Ascending aorta (tissue), 2 donors: ENCODE results near the gene ABL1. TPM values are rescaled to one million over a fixed set of nuclear protein-coding genes. Genes with fewer than 3 reads are reported as not detected.

Experiments used
- DNase-seq, 2 donors: peaks; one replicate each; pipeline ENCODE4 v3.0.0-alpha.2; 2019; ENCODE audit warnings: low spot score in 2 of 2
- H3K27ac ChIP-seq, 2 donors: fragments of 200-600 bp; sonication (generic); one replicate each; pipeline ENCODE4 v1.5.1; 2016 to 2017; ENCODE audit warnings: mild to moderate bottlenecking in 1 of 2
- H3K27me3 ChIP-seq: fragments of 200-600 bp; sonication (generic); one replicate; pipeline ENCODE4 v1.5.1; 2017
- H3K36me3 ChIP-seq, 2 donors: fragments of 200-600 bp; sonication (generic); one replicate each; pipeline ENCODE4 v1.5.1; 2016
- H3K4me1 ChIP-seq, 2 donors: fragments of 200-600 bp; sonication (generic); one replicate each; pipeline ENCODE4 v1.5.1; 2016 to 2017; ENCODE audit warnings: mild to moderate bottlenecking in 1 of 2
- H3K4me3 ChIP-seq, 2 donors: fragments of 200-600 bp; sonication (generic); one replicate each; pipeline ENCODE4 v1.5.1; 2016 to 2017; ENCODE audit warnings: mild to moderate bottlenecking in 1 of 2
- H3K9me3 ChIP-seq, 2 donors: fragments of 200-600 bp; sonication (generic); one replicate each; pipeline ENCODE4 v1.5.1; 2016
- intact Hi-C: fragments of 100-400 bp; cut with DNase I; formaldehyde crosslinking; loops from one replicate; pipeline ENCODE4 v1.15.1; 2023
- total RNA-seq: library from RNA; depleted of rRNA; stranded (reverse); fragments of >200 nt; gene quantifications from one replicate; pipeline ENCODE4 v1.1.0, GENCODE V29; 2016
- TF ChIP-seq, protein P1 (sequence below), 3 experiments: fragments of 200-600 bp in 2 of 3; fragments of 450-650 bp in 1 of 3; sonication (generic) in 2 of 3; IDR thresholded peaks; one replicate each; pipeline ENCODE4 v1.5.1; 2016 to 2019; ENCODE audit warnings: antibody characterized with exemption in 3 of 3, mild to moderate bottlenecking in 1 of 3, moderate library complexity in 1 of 3

ABL1 gene
- total RNA-seq, 1 donor from 2014 or later = 99.1 TPM

DNA sequence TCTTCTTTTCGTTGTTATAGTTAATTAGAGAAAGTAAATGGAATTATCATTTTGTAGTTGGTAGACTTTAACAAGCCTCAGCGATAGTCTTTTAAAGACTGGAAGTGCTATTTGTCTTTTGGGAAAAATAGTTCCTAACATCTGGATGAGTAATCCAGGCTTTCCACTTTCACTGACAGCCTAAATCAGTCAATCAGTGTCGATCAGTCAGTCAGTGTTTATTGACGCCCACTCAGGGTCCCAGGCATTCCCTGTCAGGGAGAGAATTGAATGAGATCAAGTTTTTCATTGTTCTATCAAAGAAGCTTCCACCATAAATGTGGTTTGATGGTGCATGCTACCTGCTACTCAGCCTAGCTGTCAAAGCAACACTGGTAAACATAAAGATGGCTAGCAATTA lies 2.6 kb downstream of the ABL1 start:
- Histone ChIP-seq H3K27ac (peak overlapping the region; percentile 95 to 98), H3K4me3 (peak overlapping the region; percentile 77 to 96), H3K27me3 (no peaks in the 10 kb centered on the region), H3K36me3 (no peaks in the 10 kb centered on the region), H3K4me1 (peaks cover 17 to 56% of the 10 kb centered on the region in 2 donors), H3K9me3 (no peaks in the 10 kb centered on the region)
- TF ChIP-seq, protein P1, sequence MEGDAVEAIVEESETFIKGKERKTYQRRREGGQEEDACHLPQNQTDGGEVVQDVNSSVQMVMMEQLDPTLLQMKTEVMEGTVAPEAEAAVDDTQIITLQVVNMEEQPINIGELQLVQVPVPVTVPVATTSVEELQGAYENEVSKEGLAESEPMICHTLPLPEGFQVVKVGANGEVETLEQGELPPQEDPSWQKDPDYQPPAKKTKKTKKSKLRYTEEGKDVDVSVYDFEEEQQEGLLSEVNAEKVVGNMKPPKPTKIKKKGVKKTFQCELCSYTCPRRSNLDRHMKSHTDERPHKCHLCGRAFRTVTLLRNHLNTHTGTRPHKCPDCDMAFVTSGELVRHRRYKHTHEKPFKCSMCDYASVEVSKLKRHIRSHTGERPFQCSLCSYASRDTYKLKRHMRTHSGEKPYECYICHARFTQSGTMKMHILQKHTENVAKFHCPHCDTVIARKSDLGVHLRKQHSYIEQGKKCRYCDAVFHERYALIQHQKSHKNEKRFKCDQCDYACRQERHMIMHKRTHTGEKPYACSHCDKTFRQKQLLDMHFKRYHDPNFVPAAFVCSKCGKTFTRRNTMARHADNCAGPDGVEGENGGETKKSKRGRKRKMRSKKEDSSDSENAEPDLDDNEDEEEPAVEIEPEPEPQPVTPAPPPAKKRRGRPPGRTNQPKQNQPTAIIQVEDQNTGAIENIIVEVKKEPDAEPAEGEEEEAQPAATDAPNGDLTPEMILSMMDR (IDR thresholded peaks at IDR 0.05) = no peak
- intact Hi-C loops = no loop called here
- no peak for DNase-seq

DNA sequence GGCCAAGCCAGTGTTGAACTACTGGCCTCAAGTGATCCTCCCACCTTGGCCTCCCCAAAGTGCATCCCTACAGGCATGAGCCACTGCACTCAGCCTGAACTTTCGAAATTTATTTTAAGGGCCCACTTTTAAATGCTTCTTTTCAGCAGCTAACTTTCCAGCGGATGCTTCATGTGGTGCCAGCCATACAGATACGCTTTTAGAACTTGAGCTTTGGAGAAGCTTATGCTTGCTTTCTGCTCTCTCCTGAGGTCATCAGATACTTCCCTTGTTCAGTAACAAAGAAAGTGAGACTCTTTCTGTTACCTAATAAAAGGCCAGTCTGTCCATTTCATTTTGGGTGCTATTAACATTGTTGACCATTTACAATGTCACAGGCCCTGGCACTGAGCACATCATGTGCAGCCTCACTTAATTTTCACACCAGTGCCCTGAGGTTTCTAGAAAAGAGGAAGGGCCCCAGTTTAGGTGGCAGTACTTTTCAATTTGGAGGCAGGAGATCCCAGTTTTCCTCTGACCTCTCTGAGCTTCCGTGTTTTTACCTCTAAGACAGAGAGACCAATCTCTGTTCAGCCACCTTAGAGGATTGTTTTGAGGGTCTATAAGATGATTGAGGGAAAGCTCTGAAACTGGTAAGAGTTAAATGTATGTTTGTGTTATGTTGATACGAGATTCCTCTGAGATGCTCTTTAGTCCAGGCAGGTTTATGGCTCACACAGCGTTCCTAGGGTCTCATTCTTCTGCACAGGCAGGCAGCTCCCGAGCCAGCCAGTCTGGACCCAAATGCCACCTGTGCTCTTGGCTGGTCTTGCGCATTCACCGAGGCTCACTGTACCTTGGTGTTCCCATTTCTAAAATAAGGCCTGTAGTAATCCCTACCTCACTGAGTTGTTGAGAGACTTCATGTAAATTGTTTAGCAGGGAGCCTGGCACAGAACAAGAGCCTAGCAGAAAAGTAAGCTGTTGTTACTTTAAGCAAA lies 4.4 kb downstream of the ABL1 start:
- intact Hi-C loops = no loop called here

DNA sequence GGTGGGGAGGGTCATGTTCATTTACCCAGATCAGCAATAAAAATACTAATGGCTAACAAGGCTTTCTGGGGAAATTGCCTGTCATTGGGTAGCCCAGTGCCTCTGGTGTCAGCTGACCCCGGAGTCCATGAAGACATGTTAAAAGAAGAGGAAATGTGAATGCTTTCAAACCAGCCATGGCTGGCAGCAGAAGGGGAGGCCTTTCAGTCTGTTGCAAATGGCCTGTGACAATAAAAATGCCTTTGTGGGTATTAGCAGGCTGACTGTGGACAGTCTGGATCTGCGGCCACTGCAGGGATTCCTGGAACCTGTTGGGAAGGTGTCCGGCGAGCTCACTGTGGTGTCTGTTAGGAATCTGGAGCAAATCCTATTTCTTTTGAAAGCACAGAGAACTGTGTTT lies 7.5 kb downstream of the ABL1 start:
- no peak for DNase-seq
- Histone ChIP-seq H3K36me3 (no peaks in the 10 kb centered on the region), H3K27ac (peak overlapping the region; percentile 95 to 98), H3K27me3 (no peaks in the 10 kb centered on the region), H3K4me1 (peaks cover 27 to 80% of the 10 kb centered on the region in 2 donors), H3K4me3 (no peak overlapping the region), H3K9me3 (no peaks in the 10 kb centered on the region)
- TF ChIP-seq, protein P1 (IDR thresholded peaks at IDR 0.05) = no peak
- intact Hi-C loops = no loop called here

More for the DNA sequence above, 4.4 kb downstream of the ABL1 start:
- Histone ChIP-seq H3K36me3 (no peaks in the 10 kb centered on the region), H3K4me3 (peak overlapping the region; percentile 7 to 96), H3K9me3 (no peaks in the 10 kb centered on the region), H3K27ac (peak overlapping the region; percentile 27 to 98), H3K27me3 (no peaks in the 10 kb centered on the region), H3K4me1 (peaks cover 24 to 59% of the 10 kb centered on the region in 2 donors)
- no peak for DNase-seq
- TF ChIP-seq, protein P1 (IDR thresholded peaks at IDR 0.05) = no peak

DNA sequence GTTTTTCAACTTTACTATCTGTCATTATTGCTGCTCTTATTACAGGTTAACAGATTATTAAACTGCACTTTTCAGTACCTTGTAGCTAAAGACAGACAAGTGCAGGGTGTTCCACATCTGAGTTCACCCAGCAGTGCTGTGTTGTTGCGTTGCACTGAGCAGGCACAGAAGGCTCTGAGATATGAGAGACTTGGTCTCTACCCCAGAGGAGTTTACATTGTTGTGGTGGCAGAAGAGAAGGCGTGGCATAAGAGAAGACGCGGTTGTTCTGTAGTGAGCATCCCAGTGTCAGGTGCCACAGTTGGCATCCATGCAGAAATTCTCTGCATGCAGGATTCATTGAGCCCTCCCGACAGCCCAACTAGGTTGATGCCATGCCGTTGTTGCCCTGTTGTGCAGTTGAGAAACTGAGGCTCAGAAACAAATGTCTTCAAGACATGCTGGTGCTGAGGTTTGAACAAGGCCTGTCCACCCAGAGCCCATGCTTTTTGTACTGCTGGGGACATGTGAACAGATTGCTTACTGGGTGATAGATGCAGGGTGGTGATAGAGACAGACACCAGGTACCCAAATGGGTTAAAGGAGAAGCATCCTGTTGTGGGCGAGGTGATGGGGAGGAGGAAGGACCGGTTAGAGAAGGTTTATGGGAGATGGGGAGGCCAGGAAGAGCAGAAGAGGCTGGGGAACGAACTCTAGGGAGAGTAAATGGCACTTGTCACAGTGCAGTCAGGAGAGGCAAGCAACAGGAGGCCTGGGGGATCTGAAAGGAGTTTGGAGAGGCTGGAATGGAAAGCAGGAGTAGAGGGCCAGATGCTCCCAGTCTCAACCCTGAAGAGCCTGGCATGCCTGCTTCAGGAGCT lies 8.2 kb downstream of the ABL1 start:
- no peak for DNase-seq
- TF ChIP-seq, protein P1 (IDR thresholded peaks at IDR 0.05) = no peak
- H3K4me3 ChIP-seq = no peak overlapping the region
- no peaks in the 10 kb centered on the region for H3K36me3 ChIP-seq
- no peaks in the 10 kb centered on the region for H3K9me3 ChIP-seq
- H3K4me1 ChIP-seq = peaks cover 27 to 79% of the 10 kb centered on the region in 2 donors
- no peaks in the 10 kb centered on the region for H3K27me3 ChIP-seq
- peak overlapping the region; percentile 95 to 98 for H3K27ac ChIP-seq
- intact Hi-C loops = no loop called here

DNA sequence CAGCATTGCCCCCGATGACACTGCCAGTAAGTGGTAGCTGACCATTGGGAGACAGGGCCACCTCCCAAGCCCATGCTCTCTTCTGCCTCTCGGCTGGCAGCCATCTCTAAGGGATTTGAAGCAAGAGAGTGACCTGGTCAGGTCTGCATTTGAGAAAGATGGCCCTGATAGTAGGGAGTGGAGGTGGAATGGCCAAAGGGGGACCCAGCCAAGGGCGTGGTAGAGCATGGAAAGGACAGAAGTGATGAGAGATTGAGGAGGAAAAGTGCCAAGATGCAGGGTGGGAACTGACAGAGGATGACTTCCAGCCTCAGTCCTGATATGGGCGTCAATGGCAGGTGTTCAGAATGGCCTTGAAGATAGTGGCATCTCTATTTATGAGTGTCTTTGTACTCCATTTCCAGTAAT lies 9.0 kb downstream of the ABL1 start:
- Histone ChIP-seq H3K36me3 (no peaks in the 10 kb centered on the region), H3K27ac (peak overlapping the region; percentile 95 to 98), H3K4me3 (no peak overlapping the region), H3K27me3 (no peaks in the 10 kb centered on the region), H3K9me3 (no peaks in the 10 kb centered on the region), H3K4me1 (peaks cover 27 to 83% of the 10 kb centered on the region in 2 donors)
- no peak for DNase-seq
- TF ChIP-seq, protein P1 (IDR thresholded peaks at IDR 0.05) = no peak
- intact Hi-C loops = no loop called here
